Mesenchymal stem cell (in vitro differentiated cells and primary cell): ENCODE results near the gene SCD5.

Source experiments
- DNase-seq: peaks from one replicate; pipeline ENCODE4 v3.0.0-alpha.2; 2013
- H2AFZ ChIP-seq: one replicate; pipeline ENCODE4 v1.6.1; 2013; ENCODE audit warnings: low read depth, mild to moderate bottlenecking, control low read depth, inconsistent platforms, low read length, moderate library complexity
- H2AK5ac ChIP-seq: 2 replicates; pipeline ENCODE4 v1.6.1; 2013; ENCODE audit warnings: low read length, moderate library complexity, mild to moderate bottlenecking, inconsistent platforms; ENCODE audit not compliant: severe bottlenecking
- H2BK120ac ChIP-seq: one replicate; pipeline ENCODE4 v1.6.1; 2013; ENCODE audit warnings: low read depth, mild to moderate bottlenecking, inconsistent platforms, low read length, moderate library complexity
- H2BK12ac ChIP-seq, 2 experiments: one replicate each; pipeline ENCODE4 v1.6.1; 2013; ENCODE audit warnings: inconsistent platforms in 2 of 2, low read length in 2 of 2, mild to moderate bottlenecking in 2 of 2, moderate library complexity in 2 of 2, control low read depth in 1 of 2
- H2BK15ac ChIP-seq: one replicate; pipeline ENCODE4 v1.6.1; 2013; ENCODE audit warnings: mild to moderate bottlenecking, low read depth, inconsistent platforms; ENCODE audit not compliant: poor library complexity, severe bottlenecking
- H2BK5ac ChIP-seq: 2 replicates; pipeline ENCODE4 v1.6.1; 2013; ENCODE audit warnings: low read depth, mild to moderate bottlenecking, low read length, control low read depth, inconsistent platforms; ENCODE audit not compliant: poor library complexity, severe bottlenecking
- H3K14ac ChIP-seq, 2 experiments: one replicate each; pipeline ENCODE4 v1.6.1; 2013; ENCODE audit warnings: inconsistent platforms in 2 of 2, low read length in 2 of 2, control low read depth in 1 of 2, mild to moderate bottlenecking in 1 of 2, moderate library complexity in 1 of 2
- H3K18ac ChIP-seq, 2 experiments: one replicate each; pipeline ENCODE4 v1.6.1; 2013; ENCODE audit warnings: inconsistent platforms in 2 of 2, low read length in 2 of 2, control low read depth in 1 of 2, low read depth in 1 of 2, mild to moderate bottlenecking in 1 of 2
- H3K23ac ChIP-seq, 2 experiments: one replicate each; pipeline ENCODE4 v1.6.1; 2013; ENCODE audit warnings: inconsistent platforms in 2 of 2, low read length in 2 of 2, mild to moderate bottlenecking in 2 of 2, moderate library complexity in 2 of 2, control low read depth in 1 of 2
- H3K27ac ChIP-seq: 2 replicates; pipeline ENCODE4 v1.5.1; 2013; ENCODE audit warnings: mild to moderate bottlenecking, moderate library complexity, low read length, control low read depth, inconsistent platforms; ENCODE audit not compliant: poor library complexity, severe bottlenecking
- H3K27me3 ChIP-seq, 2 experiments: 2 replicates each; pipeline versions ENCODE4 v1.6.1 to v1.7.0; 2013; ENCODE audit warnings: low read length in 2 of 2, mild to moderate bottlenecking in 2 of 2, moderate library complexity in 2 of 2, control low read depth in 1 of 2, inconsistent platforms in 1 of 2; ENCODE audit not compliant: control insufficient read depth in 1 of 2, insufficient read depth in 1 of 2
- H3K36me3 ChIP-seq, 2 experiments: 2 replicates each; pipeline versions ENCODE4 v1.6.1 to v1.7.0; 2013; ENCODE audit warnings: low read length in 2 of 2, control low read depth in 1 of 2, inconsistent platforms in 1 of 2, low read depth in 1 of 2, mild to moderate bottlenecking in 1 of 2; ENCODE audit not compliant: insufficient read depth in 2 of 2, control insufficient read depth in 1 of 2
- H3K4ac ChIP-seq, 2 experiments: one replicate each; pipeline ENCODE4 v1.6.1; 2013; ENCODE audit warnings: inconsistent platforms in 2 of 2, low read length in 2 of 2, mild to moderate bottlenecking in 2 of 2, moderate library complexity in 2 of 2, control low read depth in 1 of 2, low read depth in 1 of 2
- H3K4me1 ChIP-seq: 2 replicates; pipeline ENCODE4 v1.6.1; 2013; ENCODE audit warnings: low read depth, low read length, control low read depth; ENCODE audit not compliant: control insufficient read depth, insufficient read depth
- H3K4me2 ChIP-seq: 2 replicates; pipeline ENCODE4 v1.6.1; 2013; ENCODE audit warnings: low read length, mild to moderate bottlenecking, inconsistent platforms; ENCODE audit not compliant: poor library complexity, severe bottlenecking
- H3K4me3 ChIP-seq, 2 experiments: 2 replicates each; pipeline versions ENCODE4 v1.5.1 to v1.7.0; 2013; ENCODE audit warnings: low read length in 2 of 2, mild to moderate bottlenecking in 2 of 2, control low read depth in 1 of 2, low read depth in 1 of 2; ENCODE audit not compliant: insufficient read depth in 1 of 2
- H3K79me1 ChIP-seq: replicated peaks from 2 replicates; pipeline ENCODE4 v1.6.1; 2013; ENCODE audit warnings: mild to moderate bottlenecking, control low read depth, low read length, inconsistent platforms; ENCODE audit not compliant: poor library complexity, severe bottlenecking
- H3K9ac ChIP-seq: 2 replicates; pipeline ENCODE4 v1.7.0; 2013; ENCODE audit warnings: mild to moderate bottlenecking, low read length, moderate library complexity
- H3K9me3 ChIP-seq: 2 replicates; pipeline ENCODE4 v1.7.0; 2013; ENCODE audit warnings: mild to moderate bottlenecking, low read length; ENCODE audit not compliant: control insufficient read depth
- H4K8ac ChIP-seq: one replicate; pipeline ENCODE4 v1.6.1; 2013; ENCODE audit warnings: inconsistent platforms, mild to moderate bottlenecking, low read length, moderate library complexity
- H4K91ac ChIP-seq: one replicate; pipeline ENCODE4 v1.6.1; 2013; ENCODE audit warnings: mild to moderate bottlenecking, low read length, inconsistent platforms
- WGBS: methylation state at CpG from one replicate; pipeline ENCODE4 v1.1.7; 2013; ENCODE audit warnings: mixed read lengths; 5-methylcytosine and 5-hydroxymethylcytosine counted together

Gene SCD5

DNA sequence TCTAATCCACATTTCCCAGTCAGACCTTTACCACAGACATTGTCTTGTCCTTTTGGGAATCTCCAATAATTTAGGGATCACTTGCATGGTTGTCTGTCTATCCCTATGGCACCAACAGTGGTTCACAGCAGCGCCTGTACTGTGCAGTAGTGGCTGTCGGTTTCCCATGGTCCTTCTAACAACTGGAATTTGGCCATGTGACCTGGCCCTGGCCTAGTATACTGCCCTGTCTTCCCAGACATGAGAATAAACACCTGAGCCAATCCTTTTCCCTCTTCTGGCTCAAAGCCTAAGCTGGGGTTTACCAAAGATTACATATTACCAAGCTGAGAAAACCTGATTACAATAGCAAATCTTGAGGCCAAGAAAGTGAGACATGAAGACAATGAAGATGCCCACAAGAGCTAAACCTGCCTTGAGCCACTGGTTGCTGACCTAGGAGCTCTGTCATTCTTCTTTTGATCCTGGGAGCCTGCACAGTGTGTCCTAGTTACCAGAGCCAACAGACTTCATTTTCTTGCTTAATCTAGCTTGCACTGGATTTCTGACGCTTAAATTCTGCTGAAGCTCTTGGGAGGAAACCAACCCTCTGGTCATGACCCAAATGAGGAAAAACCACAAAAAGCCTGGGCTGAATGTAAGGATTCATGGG is 92.1 kb downstream of the SCD5 start:
- H3K4ac ChIP-seq: peak overlapping the region in 1 of 2 experiments; percentile 42
- no peak overlapping the region for H3K4me3 ChIP-seq
- H3K18ac ChIP-seq: no peak overlapping the region
- peaks cover 0 to 3% of the 10 kb centered on the region in 2 experiments for H3K36me3 ChIP-seq
- H3K79me1 ChIP-seq: peaks cover 26% of the 10 kb centered on the region
- H3K27me3 ChIP-seq: no peaks in the 10 kb centered on the region
- no peak overlapping the region for H3K23ac ChIP-seq
- no peak overlapping the region for H2AFZ ChIP-seq
- H3K4me1 ChIP-seq: peaks cover 5% of the 10 kb centered on the region
- H3K14ac ChIP-seq: no peak overlapping the region
- H4K91ac ChIP-seq: peak overlapping the region; percentile 54
- peak; percentile 40 for DNase-seq
- H2BK5ac ChIP-seq: no peak overlapping the region
- WGBS: 95% methylated on average over 3 of the region's 3 CpGs
- no peak overlapping the region for H2BK12ac ChIP-seq
- no peak overlapping the region for H4K8ac ChIP-seq
- no peak overlapping the region for H2BK15ac ChIP-seq
- H3K4me2 ChIP-seq: no peak overlapping the region
- H2AK5ac ChIP-seq: no peak overlapping the region
- H3K9me3 ChIP-seq: no peaks in the 10 kb centered on the region
- H3K9ac ChIP-seq: peak overlapping the region; percentile 17
- no peak overlapping the region for H2BK120ac ChIP-seq
- no peak overlapping the region for H3K27ac ChIP-seq

DNA sequence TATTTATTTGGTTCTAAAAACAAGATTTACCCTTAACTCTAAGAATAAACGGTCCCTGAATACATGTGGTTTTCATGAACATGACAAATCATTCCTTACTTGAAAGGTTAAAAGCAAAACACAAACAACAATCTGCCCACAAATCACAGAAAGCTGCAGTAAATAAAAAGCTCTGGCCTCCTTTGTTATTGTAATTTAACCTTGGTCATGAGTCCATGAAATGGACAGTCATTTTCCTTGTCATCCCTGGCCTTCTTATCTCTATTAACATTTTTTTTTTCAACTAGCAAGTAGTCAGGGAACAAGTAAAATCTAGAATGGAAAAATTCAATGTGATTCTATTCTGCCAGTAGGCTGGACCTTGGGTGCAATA is 92.7 kb downstream of the SCD5 start:
- Histone ChIP-seq H3K14ac (no peak overlapping the region), H3K27ac (no peak overlapping the region)
- 8% methylated on average over 1 of the region's 1 CpG for WGBS

GRCh38 chr4:82705169-82705927 is 93.2 kb downstream of the SCD5 start:
- Histone ChIP-seq H2AK5ac (no peak overlapping the region), H2BK5ac (no peak overlapping the region), H3K14ac (no peak overlapping the region), H3K23ac (peak overlapping the region in 1 of 2 experiments; percentile 57), H2BK15ac (no peak overlapping the region), H2BK12ac (no peak overlapping the region), H3K4me1 (peaks cover 5% of the 10 kb centered on the region), H3K79me1 (peaks cover 20% of the 10 kb centered on the region), H3K18ac (peak overlapping the region in 1 of 2 experiments; percentile 16), H2AFZ (no peak overlapping the region), H3K9me3 (no peaks in the 10 kb centered on the region), H4K8ac (no peak overlapping the region), H3K4me3 (no peak overlapping the region), H3K27ac (no peak overlapping the region), H4K91ac (no peak overlapping the region), H3K9ac (no peak overlapping the region), H3K27me3 (no peaks in the 10 kb centered on the region), H3K4me2 (no peak overlapping the region), H3K4ac (no peak overlapping the region), H3K36me3 (peaks cover 0 to 3% of the 10 kb centered on the region in 2 experiments), H2BK120ac (no peak overlapping the region)
- no peak for DNase-seq
- 79% methylated on average over 6 of the region's 7 CpGs for WGBS

More for the DNA sequence above, 92.7 kb downstream of the SCD5 start:
- H3K18ac ChIP-seq: no peak overlapping the region
- no peak overlapping the region for H3K4ac ChIP-seq
- no peak overlapping the region for H2BK5ac ChIP-seq
- no peaks in the 10 kb centered on the region for H3K9me3 ChIP-seq
- peaks cover 0 to 3% of the 10 kb centered on the region in 2 experiments for H3K36me3 ChIP-seq
- H3K79me1 ChIP-seq: peaks cover 22% of the 10 kb centered on the region
- H2AFZ ChIP-seq: no peak overlapping the region
- H3K9ac ChIP-seq: no peak overlapping the region
- no peaks in the 10 kb centered on the region for H3K27me3 ChIP-seq
- no peak overlapping the region for H2AK5ac ChIP-seq
- no peak overlapping the region for H2BK15ac ChIP-seq
- no peak overlapping the region for H3K4me2 ChIP-seq
- H3K4me3 ChIP-seq: no peak overlapping the region
- DNase-seq: peak; percentile 66
- H2BK12ac ChIP-seq: no peak overlapping the region
- no peak overlapping the region for H4K91ac ChIP-seq
- no peak overlapping the region for H2BK120ac ChIP-seq
- H3K4me1 ChIP-seq: peaks cover 5% of the 10 kb centered on the region
- H4K8ac ChIP-seq: no peak overlapping the region
- H3K23ac ChIP-seq: no peak overlapping the region

GRCh38 chr4:82704156-82704555 is 94.4 kb downstream of the SCD5 start:
- WGBS: 94% methylated on average over 2 of the region's 6 CpGs
- DNase-seq: peak; percentile 48
- no peak overlapping the region for H2AFZ ChIP-seq
- H2BK12ac ChIP-seq: no peak overlapping the region
- no peak overlapping the region for H2AK5ac ChIP-seq
- no peak overlapping the region for H3K4me3 ChIP-seq
- H3K27ac ChIP-seq: no peak overlapping the region
- no peak overlapping the region for H3K23ac ChIP-seq
- peaks cover 0 to 5% of the 10 kb centered on the region in 2 experiments for H3K36me3 ChIP-seq
- H3K4ac ChIP-seq: no peak overlapping the region
- H3K4me2 ChIP-seq: no peak overlapping the region
- no peak overlapping the region for H3K14ac ChIP-seq
- H2BK15ac ChIP-seq: no peak overlapping the region
- no peaks in the 10 kb centered on the region for H3K9me3 ChIP-seq
- H3K27me3 ChIP-seq: no peaks in the 10 kb centered on the region
- H2BK5ac ChIP-seq: no peak overlapping the region
- H3K79me1 ChIP-seq: peaks cover 16% of the 10 kb centered on the region
- H3K18ac ChIP-seq: no peak overlapping the region
- H4K91ac ChIP-seq: no peak overlapping the region
- H3K4me1 ChIP-seq: peaks cover 5% of the 10 kb centered on the region
- H3K9ac ChIP-seq: peak overlapping the region; percentile 3
- H2BK120ac ChIP-seq: no peak overlapping the region
- no peak overlapping the region for H4K8ac ChIP-seq
